Subcutaneous adipose tissue (tissue), 4 donors: ENCODE results near the gene STIM1. TPM values are rescaled to one million over a fixed set of nuclear protein-coding genes. Genes with fewer than 3 reads are reported as not detected.

Experiments used
- total RNA-seq, 4 donors: library from RNA; depleted of rRNA; stranded (reverse); fragments of >200 nt; gene quantifications; one replicate each; pipeline ENCODE4 v1.1.0, GENCODE V29; 2016
- TF ChIP-seq, protein P1 (sequence below): fragments of 450-650 bp; IDR thresholded peaks from one replicate; pipeline ENCODE4 v1.5.1; 2016; ENCODE audit warnings: low read depth, mild to moderate bottlenecking, control low read depth, antibody characterized with exemption, moderate library complexity

The STIM1 gene
- total RNA-seq, 4 donors from 2014 or later: 39.5 to 64.8 (median 43.3) TPM

DNA sequence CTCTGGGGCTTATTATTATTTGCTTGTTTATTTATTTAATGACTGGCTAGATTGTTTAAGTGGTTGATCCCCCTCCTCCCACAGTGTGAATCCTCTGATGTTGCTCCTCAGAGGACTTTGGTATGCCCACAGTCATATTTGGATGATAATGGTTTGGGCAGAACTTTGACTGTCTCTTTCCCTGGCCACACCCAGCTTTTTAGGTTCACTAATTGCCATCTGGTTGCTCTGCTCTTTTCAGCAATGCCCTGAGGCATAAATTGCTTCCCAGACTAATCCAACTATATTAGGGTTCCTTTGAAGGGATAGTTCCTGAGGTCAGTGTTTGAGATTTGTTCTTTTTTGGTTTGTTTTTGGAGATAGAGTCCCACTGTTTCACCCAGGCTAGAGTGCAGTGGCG is 139.8 kb downstream of the STIM1 start:
- TF ChIP-seq, protein P1, sequence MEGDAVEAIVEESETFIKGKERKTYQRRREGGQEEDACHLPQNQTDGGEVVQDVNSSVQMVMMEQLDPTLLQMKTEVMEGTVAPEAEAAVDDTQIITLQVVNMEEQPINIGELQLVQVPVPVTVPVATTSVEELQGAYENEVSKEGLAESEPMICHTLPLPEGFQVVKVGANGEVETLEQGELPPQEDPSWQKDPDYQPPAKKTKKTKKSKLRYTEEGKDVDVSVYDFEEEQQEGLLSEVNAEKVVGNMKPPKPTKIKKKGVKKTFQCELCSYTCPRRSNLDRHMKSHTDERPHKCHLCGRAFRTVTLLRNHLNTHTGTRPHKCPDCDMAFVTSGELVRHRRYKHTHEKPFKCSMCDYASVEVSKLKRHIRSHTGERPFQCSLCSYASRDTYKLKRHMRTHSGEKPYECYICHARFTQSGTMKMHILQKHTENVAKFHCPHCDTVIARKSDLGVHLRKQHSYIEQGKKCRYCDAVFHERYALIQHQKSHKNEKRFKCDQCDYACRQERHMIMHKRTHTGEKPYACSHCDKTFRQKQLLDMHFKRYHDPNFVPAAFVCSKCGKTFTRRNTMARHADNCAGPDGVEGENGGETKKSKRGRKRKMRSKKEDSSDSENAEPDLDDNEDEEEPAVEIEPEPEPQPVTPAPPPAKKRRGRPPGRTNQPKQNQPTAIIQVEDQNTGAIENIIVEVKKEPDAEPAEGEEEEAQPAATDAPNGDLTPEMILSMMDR: no peak

DNA sequence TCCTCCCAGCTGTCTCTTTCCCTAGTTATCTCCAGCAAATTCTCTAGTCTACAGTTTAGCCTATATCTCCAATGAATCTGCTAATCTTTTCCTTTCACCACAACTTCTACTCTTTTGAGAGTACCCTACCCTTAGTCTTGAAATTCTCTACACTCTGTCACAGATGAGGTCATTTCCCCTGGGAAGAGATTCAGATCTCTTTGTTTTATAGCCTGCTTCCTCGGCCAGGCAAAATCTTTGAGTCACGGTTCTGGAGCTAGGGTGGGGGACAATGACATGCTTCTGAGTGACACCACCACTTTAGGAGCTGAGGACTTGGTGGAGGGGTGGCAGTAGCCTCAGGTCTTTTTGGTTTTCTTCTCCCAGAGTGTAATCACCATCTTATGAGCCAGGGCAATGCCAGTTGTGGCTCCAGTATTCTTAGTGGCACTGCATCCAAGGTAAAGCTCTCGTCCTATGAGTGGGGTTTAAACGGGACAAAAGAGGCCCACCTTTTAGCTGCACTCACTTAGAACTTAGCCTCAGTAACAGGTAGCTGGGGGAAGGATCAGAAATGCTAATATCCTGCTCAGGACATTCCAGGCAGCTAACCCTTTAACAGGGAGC is 140.6 kb downstream of the STIM1 start:
- TF ChIP-seq, protein P1: no peak

DNA sequence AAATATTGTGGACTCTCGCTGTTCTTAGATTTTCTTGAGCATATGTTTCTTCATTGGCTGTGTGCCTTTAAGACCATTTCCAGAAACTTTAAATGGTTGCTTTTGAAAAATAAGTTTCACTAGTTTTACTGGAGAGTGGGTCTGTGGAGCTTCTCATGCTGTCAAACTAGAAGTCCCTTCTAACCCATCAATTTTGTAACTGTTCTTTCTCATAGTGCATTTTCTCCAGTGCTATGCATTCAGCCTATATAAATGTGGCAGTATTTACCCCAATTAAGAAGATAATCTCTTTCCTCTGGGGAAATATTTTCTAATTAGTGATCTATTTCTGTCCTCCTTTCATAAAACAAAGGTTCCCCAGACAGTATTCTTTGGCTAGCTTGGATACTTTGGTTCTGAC is 141.2 kb downstream of the STIM1 start:
- TF ChIP-seq, protein P1: no peak

DNA sequence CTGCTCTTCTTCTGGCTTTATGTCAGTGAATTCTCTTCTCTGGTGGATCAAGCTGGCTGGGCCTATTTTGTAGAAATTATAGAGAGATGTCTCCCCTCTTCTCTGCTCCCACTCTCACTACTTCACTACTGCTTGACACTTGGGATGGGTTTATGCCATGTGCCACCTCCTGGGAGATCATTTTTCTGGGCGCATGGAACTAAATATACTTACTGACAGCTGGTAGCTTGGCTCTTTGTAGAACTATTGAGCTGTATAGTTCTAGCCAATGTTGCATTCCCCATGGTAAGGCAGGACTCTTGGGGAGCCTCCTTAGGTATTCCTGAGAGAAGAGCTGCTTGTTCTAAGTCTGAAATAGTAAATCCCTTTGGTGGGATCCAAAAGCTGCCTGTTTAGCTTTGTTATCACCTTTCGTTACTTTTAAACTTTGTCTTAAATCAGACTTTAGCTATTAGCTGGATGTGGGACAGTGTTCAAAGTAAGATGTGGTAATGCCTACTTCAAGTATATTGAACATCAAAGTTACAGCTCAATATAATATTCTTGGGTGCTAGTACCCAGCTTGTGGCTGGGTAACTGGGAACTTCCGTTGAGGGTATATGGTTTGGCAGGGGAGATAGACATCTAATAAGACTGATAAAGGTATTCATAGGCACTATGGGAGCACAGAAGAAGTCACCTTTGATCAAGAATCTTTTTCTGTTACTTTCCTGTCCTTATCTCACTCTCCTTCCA is 151.6 kb downstream of the STIM1 start:
- TF ChIP-seq, protein P1: no peak

DNA sequence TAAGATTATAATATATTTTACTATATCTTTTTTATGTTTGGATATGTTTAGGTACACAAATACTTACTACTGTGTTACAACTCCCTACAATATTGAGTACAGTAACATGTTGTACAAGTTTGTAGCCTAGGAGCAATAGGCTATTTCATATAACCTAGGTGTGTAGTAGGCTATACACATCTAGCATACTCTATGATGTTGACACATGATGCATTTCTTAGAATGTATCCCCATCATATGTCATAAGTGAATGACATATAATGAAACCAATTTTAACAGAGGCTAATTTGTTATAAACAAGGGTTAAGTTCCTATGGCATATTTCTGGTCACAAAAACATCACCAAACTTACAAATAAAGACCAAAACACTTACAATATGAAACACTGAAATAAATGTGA is 152.7 kb downstream of the STIM1 start:
- TF ChIP-seq, protein P1: no peak

DNA sequence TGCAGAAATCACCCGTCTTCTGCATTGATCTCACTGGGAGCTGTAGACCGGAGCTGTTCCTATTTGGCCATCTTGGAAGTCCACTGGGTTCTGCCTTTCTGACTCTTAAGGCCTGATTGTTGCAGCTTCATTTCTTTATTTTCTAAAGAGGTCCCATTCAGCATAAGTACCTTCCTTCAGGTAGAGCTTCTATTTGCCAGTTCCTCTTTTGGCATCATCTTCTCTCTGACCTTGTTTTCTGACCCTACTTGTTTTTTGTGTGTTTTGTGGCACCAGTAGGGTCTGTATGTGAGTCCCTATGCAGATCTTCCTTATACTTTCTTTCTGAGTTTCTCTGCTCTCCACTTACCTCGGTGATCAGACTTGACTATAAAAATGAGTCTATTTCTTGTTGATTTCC is 161.7 kb downstream of the STIM1 start:
- TF ChIP-seq, protein P1: no peak

DNA sequence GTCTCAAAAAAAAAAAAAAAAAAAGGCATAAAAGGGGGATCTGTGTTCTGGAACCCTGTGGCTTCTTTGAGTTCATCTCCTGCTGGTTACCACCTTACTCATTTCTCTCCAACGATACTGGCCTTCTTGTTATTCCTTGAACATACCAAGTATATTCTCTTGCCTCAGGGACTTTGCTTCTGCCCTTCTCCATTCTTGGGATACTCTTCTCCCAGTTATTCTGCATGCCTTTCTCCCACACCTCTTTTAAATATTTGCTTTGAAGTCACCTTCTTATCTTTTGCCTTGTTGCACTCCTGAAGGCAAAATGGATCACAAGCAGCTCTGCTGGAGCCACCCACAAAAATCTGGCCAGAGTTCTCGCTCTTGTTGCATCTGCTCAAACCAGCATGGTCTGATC is 163.2 kb downstream of the STIM1 start:
- TF ChIP-seq, protein P1: no peak
